ENCODE data around the gene SUGP2.

Gene SUGP2

DNA sequence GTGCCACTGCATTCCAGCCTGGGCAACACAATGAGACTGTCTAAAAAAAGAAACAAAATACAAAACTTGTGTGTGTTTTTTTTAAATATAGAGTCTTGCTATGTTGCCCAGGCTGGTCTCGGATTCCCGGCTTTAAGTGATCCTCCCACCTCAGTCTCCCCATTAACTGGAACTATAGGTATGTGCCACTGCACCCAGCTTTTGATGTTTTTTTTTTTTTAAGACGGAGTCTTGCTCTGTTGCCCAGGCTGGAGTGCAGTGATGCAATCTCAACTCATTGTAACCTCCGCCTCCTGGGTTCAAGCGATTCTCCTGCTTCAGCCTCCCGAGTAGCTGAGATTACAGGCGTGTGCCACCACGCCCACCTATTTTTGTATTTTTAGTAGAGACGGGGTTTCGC is 37.0 kb downstream of the SUGP2 start:
- TF ChIP-seq TAF1 (IDR thresholded peaks at IDR 0.05; ENCODE audit: borderline replicate concordance, low read depth, low read length) (no peak), POLR2A (IDR thresholded peaks at IDR 0.05; ENCODE audit: low read depth, low read length) (no peak), POLR2AphosphoS5 (IDR thresholded peaks at IDR 0.05; ENCODE audit: low read depth, low read length) (no peak)
- FAIRE-seq, result no peak
- DNase-seq (ENCODE audit: insufficient read length), result no peak

DNA sequence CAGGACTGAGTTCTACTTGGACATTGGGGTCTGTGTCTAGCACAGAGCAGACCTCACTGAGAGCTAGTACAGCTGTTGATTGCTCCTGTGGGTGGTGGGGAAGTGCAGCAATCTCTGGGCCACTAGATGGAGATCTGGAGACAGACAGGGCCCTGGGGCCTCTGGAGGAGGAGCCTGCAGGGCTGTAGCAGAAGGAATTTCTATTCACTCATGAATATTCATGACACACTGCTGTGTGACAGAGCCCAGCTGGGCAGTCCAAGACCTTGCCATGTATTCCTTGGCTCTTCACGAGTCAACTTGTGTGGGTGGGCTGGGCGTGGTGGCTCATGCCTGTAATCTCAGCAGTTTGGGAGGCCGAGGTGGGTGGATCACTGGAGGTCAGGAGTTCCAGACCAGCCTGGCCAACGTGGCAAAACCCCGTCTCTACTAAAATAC is 37.5 kb downstream of the SUGP2 start:
- FAIRE-seq, result no peak
- DNase-seq (ENCODE audit: insufficient read length), result peak; percentile 52
- no peak for TF ChIP-seq TAF1 (IDR thresholded peaks at IDR 0.05; ENCODE audit: borderline replicate concordance, low read depth, low read length)
- no peak for TF ChIP-seq POLR2AphosphoS5 (IDR thresholded peaks at IDR 0.05; ENCODE audit: low read depth, low read length)
- TF ChIP-seq POLR2A (IDR thresholded peaks at IDR 0.05; ENCODE audit: low read depth, low read length), result no peak

DNA sequence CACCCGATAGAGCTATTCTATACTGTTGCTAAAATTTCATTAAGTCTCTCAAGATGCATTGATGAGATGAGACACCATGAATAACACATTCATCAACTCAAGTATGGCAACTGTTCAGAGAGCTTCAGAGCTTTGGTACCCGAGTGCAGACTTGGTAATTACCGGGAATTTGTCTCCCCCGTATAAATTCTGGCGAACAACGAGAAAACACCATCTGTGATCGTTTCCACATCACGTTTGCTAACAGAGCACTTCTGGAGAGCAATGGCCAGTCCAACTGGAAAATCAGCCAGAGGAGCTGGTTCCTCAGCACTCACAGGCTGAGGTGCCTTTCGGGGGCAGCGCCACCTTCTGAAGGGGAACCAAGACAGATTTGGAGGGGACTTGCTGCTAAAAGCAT is 40.2 kb downstream of the SUGP2 start:
- FAIRE-seq (no peak), DNase-seq (ENCODE audit: insufficient read length) (no peak)
- TF ChIP-seq POLR2A (IDR thresholded peaks at IDR 0.05; ENCODE audit: low read depth, low read length), result no peak
- no peak for TF ChIP-seq POLR2AphosphoS5 (IDR thresholded peaks at IDR 0.05; ENCODE audit: low read depth, low read length)
- TF ChIP-seq TAF1 (IDR thresholded peaks at IDR 0.05; ENCODE audit: borderline replicate concordance, low read depth, low read length), result no peak

DNA sequence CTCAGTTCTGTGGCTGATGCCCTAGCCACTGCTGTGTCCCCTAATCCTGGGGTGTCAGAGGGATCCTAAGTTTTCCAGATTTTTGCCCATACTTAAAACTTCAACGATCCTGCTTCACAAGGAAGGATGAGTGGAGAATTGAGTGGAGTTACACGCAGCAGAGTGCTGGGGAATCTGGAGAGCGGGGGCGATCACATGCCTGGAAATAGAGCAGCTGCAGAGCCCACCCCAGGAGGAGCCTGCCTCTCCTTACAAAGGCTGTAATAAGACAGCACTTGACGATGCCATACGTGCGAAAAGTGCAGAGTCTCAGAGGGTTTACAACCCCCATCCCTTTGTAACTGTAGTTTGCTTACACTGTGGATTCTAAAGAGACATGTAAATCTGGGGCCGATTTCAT is 40.6 kb downstream of the SUGP2 start:
- FAIRE-seq (no peak), DNase-seq (ENCODE audit: insufficient read length) (no peak)
- TF ChIP-seq TAF1 (IDR thresholded peaks at IDR 0.05; ENCODE audit: borderline replicate concordance, low read depth, low read length) (no peak), POLR2A (IDR thresholded peaks at IDR 0.05; ENCODE audit: low read depth, low read length) (no peak), POLR2AphosphoS5 (IDR thresholded peaks at IDR 0.05; ENCODE audit: low read depth, low read length) (no peak)

GRCh38 chr19:18991468-18991867 is 41.8 kb downstream of the SUGP2 start:
- DNase-seq (ENCODE audit: insufficient read length) (no peak), FAIRE-seq (no peak)
- TF ChIP-seq POLR2A (IDR thresholded peaks at IDR 0.05; ENCODE audit: low read depth, low read length) (no peak), TAF1 (IDR thresholded peaks at IDR 0.05; ENCODE audit: borderline replicate concordance, low read depth, low read length) (no peak), POLR2AphosphoS5 (IDR thresholded peaks at IDR 0.05; ENCODE audit: low read depth, low read length) (no peak)

GRCh38 chr19:18991006-18991405 is 42.3 kb downstream of the SUGP2 start:
- TF ChIP-seq TAF1 (IDR thresholded peaks at IDR 0.05; ENCODE audit: borderline replicate concordance, low read depth, low read length) (no peak), POLR2A (IDR thresholded peaks at IDR 0.05; ENCODE audit: low read depth, low read length) (no peak), POLR2AphosphoS5 (IDR thresholded peaks at IDR 0.05; ENCODE audit: low read depth, low read length) (no peak)
- DNase-seq (ENCODE audit: insufficient read length) (no peak), FAIRE-seq (no peak)

DNA sequence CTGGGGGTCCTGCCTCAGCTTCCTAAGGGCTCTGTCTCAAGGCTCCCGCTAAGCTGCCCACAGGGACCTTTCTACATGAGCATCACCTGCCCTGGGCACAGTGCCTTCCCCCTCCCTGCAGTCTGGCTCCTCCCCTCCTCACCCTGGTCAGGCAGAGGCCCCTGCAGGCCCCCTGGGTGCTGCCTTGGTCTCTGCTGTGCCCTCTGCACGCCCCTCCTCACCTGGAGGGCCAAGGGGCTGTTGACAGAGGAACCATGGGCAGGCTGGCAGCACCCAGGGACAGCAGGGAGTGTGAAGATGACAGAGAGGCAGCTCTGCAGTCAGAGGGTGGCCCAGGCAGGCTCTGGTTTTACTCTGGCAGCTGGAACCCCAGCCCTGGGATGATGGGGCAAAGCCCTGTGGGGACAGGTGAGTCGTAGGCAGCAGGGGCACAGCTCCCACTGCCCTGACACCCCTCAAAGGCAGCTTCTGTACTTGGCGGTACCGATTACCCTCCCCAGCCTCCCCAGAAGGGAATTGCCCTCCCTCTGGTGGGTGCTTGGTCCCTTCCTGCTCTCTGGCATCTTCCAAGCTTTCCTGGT is 43.1 kb downstream of the SUGP2 start:
- no peak for FAIRE-seq
- no peak for DNase-seq (ENCODE audit: insufficient read length)
- TF ChIP-seq TAF1 (IDR thresholded peaks at IDR 0.05; ENCODE audit: borderline replicate concordance, low read depth, low read length), result no peak
- TF ChIP-seq POLR2AphosphoS5 (IDR thresholded peaks at IDR 0.05; ENCODE audit: low read depth, low read length), result no peak
- peak; percentile 30; the same call in 1 of the 2 replicates for TF ChIP-seq POLR2A (IDR thresholded peaks at IDR 0.05; ENCODE audit: low read depth, low read length)

GRCh38 chr19:18989316-18989715 is 44.0 kb downstream of the SUGP2 start:
- DNase-seq (ENCODE audit: insufficient read length) (no peak), FAIRE-seq (no peak)
- TF ChIP-seq TAF1 (IDR thresholded peaks at IDR 0.05; ENCODE audit: borderline replicate concordance, low read depth, low read length), result no peak
- no peak for TF ChIP-seq POLR2A (IDR thresholded peaks at IDR 0.05; ENCODE audit: low read depth, low read length)
- no peak for TF ChIP-seq POLR2AphosphoS5 (IDR thresholded peaks at IDR 0.05; ENCODE audit: low read depth, low read length)

DNA sequence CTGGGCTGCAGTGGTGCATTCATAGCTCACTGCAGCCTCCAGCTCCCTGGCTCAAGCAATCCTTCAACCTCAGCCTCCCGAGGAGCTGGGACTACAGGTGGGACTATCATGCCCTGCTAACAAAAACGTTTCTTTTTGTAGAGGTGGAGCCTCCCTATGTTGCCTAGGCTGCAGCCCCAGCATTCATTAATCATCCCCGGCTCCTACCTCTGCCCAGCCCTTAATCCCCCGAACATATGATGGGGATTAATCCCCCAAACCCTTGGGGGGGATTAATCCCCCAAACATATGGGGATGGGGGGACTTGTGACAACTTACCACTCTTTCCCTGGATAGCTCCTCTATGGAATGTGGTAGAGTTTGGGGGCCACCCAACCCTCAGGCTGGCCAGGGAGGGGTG is 45.9 kb downstream of the SUGP2 start:
- DNase-seq (ENCODE audit: insufficient read length), result no peak
- no peak for FAIRE-seq
- no peak for TF ChIP-seq TAF1 (IDR thresholded peaks at IDR 0.05; ENCODE audit: borderline replicate concordance, low read depth, low read length)
- TF ChIP-seq POLR2A (IDR thresholded peaks at IDR 0.05; ENCODE audit: low read depth, low read length), result no peak
- TF ChIP-seq POLR2AphosphoS5 (IDR thresholded peaks at IDR 0.05; ENCODE audit: low read depth, low read length), result no peak

GRCh38 chr19:18985257-18985656 is 48.1 kb downstream of the SUGP2 start:
- no peak for DNase-seq (ENCODE audit: insufficient read length)
- TF ChIP-seq POLR2AphosphoS5 (IDR thresholded peaks at IDR 0.05; ENCODE audit: low read depth, low read length) (no peak), POLR2A (IDR thresholded peaks at IDR 0.05; ENCODE audit: low read depth, low read length) (no peak), TAF1 (IDR thresholded peaks at IDR 0.05; ENCODE audit: borderline replicate concordance, low read depth, low read length) (no peak)
- FAIRE-seq, result no peak

DNA sequence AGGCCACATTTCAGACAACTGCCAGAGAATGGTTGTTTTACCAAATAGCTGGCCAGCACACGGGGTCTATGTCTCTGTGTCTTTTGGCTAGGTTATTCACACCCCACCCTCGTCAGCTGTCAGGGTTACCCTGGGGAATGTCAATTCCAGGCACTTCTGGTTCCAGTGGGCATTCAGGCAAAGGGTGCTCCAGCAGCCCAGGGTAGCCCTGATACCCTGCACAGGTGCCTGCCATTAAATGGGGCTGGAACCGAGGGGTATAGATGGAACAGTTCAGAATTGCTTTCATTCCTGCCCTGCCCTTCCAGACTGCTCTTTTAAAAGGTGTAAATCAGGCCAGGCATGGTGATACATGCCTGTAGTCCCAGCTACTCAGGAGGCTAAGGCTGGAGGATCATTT is 49.1 kb downstream of the SUGP2 start:
- no peak for DNase-seq (ENCODE audit: insufficient read length)
- FAIRE-seq, result no peak
- TF ChIP-seq POLR2A (IDR thresholded peaks at IDR 0.05; ENCODE audit: low read depth, low read length) (no peak), TAF1 (IDR thresholded peaks at IDR 0.05; ENCODE audit: borderline replicate concordance, low read depth, low read length) (no peak), POLR2AphosphoS5 (IDR thresholded peaks at IDR 0.05; ENCODE audit: low read depth, low read length) (no peak)

DNA sequence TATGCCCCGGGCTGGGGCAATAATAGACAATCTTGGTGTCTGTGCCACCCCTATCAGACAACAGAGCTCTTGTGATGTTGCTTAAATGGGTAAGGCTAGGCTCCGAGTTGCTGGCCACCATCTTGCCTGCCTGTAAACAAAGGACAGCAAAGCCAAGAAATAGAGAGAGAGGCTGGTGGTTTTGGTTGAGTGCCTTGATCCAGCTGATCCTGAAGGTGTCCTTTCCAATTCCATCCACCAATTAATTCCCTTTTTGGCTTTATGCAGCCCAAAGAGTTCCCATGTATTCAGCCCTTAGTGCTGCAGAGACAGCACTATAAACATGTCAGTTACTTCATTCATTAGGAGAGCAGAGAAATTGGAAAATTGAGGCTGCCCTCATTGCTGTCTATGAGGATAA is 50.6 kb downstream of the SUGP2 start:
- FAIRE-seq, result no peak
- no peak for DNase-seq (ENCODE audit: insufficient read length)
- TF ChIP-seq TAF1 (IDR thresholded peaks at IDR 0.05; ENCODE audit: borderline replicate concordance, low read depth, low read length), result no peak
- TF ChIP-seq POLR2A (IDR thresholded peaks at IDR 0.05; ENCODE audit: low read depth, low read length), result no peak
- no peak for TF ChIP-seq POLR2AphosphoS5 (IDR thresholded peaks at IDR 0.05; ENCODE audit: low read depth, low read length)

Data from GM12892 (cell line).